GM19351 (cell line): ENCODE measurements around the gene RCBTB1.
A peak's percentile ranks its signal among the peaks of the same experiment; 100 is the strongest.
"Not testable (repeated sequence)": the region's sequence is repeated elsewhere in the genome, so short reads cannot be mapped to it uniquely, and the experiment has no call there.

Experiments used
- ATAC-seq: cut with Tn5 transposase; IDR thresholded peaks from one replicate; pipeline ENCODE4 v1.9.1; 2021; ENCODE audit warnings: mild to moderate bottlenecking, moderate library complexity; ENCODE audit not compliant: unreplicated experiment

RCBTB1 gene

GRCh38 chr13:49606747-49607648 is 21.6 kb upstream of the RCBTB1 start:
- peak; percentile 96 for ATAC-seq

GRCh38 chr13:49604570-49604969 is 19.2 kb upstream of the RCBTB1 start:
- no peak for ATAC-seq

- not testable (repeated sequence) for ATAC-seq
Observed at GRCh38 chr13:49602615-49603014, 17.3 kb upstream of the RCBTB1 start.

- ATAC-seq = no peak
Observed at GRCh38 chr13:49602005-49602404, 16.6 kb upstream of the RCBTB1 start.

GRCh38 chr13:49597043-49597641 is 11.8 kb upstream of the RCBTB1 start:
- no peak for ATAC-seq

GRCh38 chr13:49596221-49596620 is 10.9 kb upstream of the RCBTB1 start:
- no peak for ATAC-seq

GRCh38 chr13:49594576-49594975 is 9.2 kb upstream of the RCBTB1 start:
- ATAC-seq = no peak

- ATAC-seq = not testable (repeated sequence)
Observed at GRCh38 chr13:49593876-49594275, 8.5 kb upstream of the RCBTB1 start.

- ATAC-seq = not testable (repeated sequence)
Observed at GRCh38 chr13:49590714-49591113, 5.4 kb upstream of the RCBTB1 start.

- ATAC-seq = no peak
Observed at GRCh38 chr13:49587311-49587847, 2.0 kb upstream of the RCBTB1 start.

- no peak for ATAC-seq
Observed at GRCh38 chr13:49586717-49587116, 1.4 kb upstream of the RCBTB1 start.

- ATAC-seq = peak; percentile 20
Observed at GRCh38 chr13:49584771-49585182, 581 bp downstream of the RCBTB1 start.

GRCh38 chr13:49580980-49581680 is 4.2 kb downstream of the RCBTB1 start:
- ATAC-seq = no peak

GRCh38 chr13:49579501-49579900 is 5.9 kb downstream of the RCBTB1 start:
- no peak for ATAC-seq

GRCh38 chr13:49571299-49572240 is 13.8 kb downstream of the RCBTB1 start:
- no peak for ATAC-seq

GRCh38 chr13:49569993-49570689 is 15.2 kb downstream of the RCBTB1 start:
- no peak for ATAC-seq

GRCh38 chr13:49567491-49567890 is 17.9 kb downstream of the RCBTB1 start:
- no peak for ATAC-seq

GRCh38 chr13:49566461-49566860 is 18.9 kb downstream of the RCBTB1 start:
- no peak for ATAC-seq

- ATAC-seq = not testable (repeated sequence)
Observed at GRCh38 chr13:49565461-49565860, 19.9 kb downstream of the RCBTB1 start.

- ATAC-seq = no peak
Observed at GRCh38 chr13:49563516-49563915, 21.8 kb downstream of the RCBTB1 start.
